Fibroblast of pulmonary artery (primary cell): ENCODE data around the gene CSMD2.

ENCODE experiments used
- DNase-seq: peaks from one replicate; pipeline ENCODE4 v3.0.0-alpha.2; 2010; ENCODE audit warnings: low read depth
- H3K4me3 ChIP-seq: replicated peaks from 2 replicates; pipeline ENCODE4 v1.5.1; 2011; ENCODE audit warnings: low read depth, mild to moderate bottlenecking, control low read depth, low read length, moderate library complexity
- CTCF ChIP-seq: IDR thresholded peaks from 2 replicates; pipeline ENCODE4 v1.5.1; 2011; ENCODE audit warnings: mild to moderate bottlenecking, control low read depth, low read length, inconsistent platforms; ENCODE audit errors: missing control alignments

The CSMD2 gene

GRCh38 chr1:33633019-33633801 is 531.8 kb downstream of the CSMD2 start:
- no peak overlapping the region for H3K4me3 ChIP-seq
- TF ChIP-seq CTCF: no peak
- DNase-seq: peak; percentile 86

DNA sequence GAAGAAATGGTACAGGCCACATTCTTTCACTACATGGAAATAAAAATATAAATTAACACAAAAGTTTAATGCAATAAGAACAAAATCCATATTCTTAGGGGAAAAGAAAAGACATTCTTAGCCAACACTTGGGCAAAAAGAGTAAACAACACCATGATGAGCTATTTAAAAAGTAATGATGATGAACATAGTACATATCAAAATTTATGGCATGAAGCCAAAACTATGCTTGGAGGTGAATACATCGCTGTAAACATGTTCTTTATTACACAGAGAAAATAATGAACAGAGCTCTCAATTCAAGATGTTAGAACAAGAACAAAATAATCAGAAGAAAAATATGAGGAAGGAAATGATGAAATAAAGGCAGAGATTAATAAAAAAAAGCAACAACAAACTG is 534.3 kb downstream of the CSMD2 start:
- no peak for TF ChIP-seq CTCF
- DNase-seq: no peak
- no peak overlapping the region for H3K4me3 ChIP-seq

DNA sequence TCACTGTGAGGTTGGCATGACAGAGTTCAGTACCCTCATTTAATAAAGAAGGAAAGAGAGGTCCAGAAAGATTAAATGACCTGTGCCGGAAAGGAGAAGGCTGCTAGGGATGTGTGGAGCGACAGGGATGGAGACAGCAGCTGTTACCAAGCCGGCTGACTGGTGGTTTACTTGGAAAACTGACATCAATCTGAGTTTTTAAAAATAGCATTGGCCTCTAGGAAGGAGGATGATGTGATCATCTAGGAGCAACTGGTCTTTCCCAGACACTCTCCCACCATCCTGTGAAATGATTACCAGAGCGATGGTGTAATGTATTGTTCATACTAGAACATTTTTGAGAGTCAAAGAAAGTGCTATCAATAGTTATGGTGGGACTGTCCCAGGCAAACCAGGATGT is 538.2 kb downstream of the CSMD2 start:
- TF ChIP-seq CTCF: no peak
- no peak overlapping the region for H3K4me3 ChIP-seq
- no peak for DNase-seq

- H3K4me3 ChIP-seq: no peak overlapping the region
- peak; percentile 16 for TF ChIP-seq CTCF
- no peak for DNase-seq
Measured at GRCh38 chr1:33624991-33625870, 539.8 kb downstream of the CSMD2 start.

DNA sequence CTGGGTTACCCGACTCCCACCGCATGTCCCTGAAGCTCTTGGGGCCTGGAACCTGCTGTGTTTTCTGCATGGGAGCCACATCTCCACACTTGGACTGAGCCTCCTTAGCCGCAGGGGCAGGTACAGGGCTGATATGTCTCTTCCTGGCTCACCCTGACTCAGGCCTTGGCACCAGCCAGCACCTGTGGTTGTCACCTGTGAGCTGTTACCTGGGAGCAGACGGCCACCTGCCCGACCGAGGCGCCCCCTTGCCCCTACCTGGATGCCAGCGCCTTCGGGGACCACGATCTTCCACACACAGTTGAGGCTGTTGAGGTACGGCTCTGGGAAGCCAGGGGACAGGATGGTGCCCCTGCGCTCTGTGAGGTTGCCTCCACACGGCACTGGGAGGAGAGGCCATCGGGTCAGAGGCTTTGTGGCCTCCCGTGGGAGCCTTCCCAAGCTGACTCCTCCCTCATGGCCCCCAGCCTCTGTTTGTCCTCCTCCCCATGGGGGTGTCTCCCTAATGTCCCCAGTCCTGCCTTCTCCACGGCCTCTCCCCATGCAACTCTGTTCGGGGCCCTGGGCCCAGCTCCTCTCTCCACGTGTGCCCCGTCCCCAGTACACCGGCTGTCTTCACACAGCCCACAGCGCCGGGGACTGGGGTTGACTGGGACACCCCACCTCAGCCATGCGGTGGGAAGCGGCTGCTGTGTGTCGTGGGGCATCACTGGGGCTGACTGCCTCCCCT is 540.6 kb downstream of the CSMD2 start:
- TF ChIP-seq CTCF: no peak
- no peak for DNase-seq
- H3K4me3 ChIP-seq: no peak overlapping the region

DNA sequence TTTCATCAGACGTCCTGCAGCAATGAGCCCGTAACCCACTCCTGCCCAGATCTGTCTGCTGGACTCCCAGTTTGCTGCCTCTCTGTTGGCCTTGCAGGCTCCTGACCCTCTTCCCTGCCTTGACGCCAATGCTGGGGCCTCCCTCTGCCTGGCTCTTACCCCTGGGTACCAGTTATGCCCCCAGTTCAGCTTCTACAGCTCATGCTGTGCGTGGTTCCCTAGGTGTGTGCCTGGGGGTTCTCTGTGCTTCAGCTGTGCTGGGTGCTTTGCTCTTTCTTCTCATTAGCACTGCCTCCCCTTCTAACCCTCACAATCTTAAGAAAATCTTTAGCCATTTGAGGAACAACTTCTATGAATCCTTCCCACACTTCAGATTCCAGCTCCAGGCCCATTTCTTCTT is 541.2 kb downstream of the CSMD2 start:
- H3K4me3 ChIP-seq: no peak overlapping the region
- DNase-seq: no peak
- TF ChIP-seq CTCF: no peak
